Epithelial cell of esophagus (primary cell): ENCODE data around the gene HOMER3.

Experiments used
- DNase-seq: peaks from one replicate; pipeline ENCODE4 v3.0.0; 2010; ENCODE audit warnings: low read depth
- H3K4me3 ChIP-seq: 2 replicates; pipeline ENCODE4 v1.5.1; 2011; ENCODE audit warnings: mild to moderate bottlenecking, low read length, control low read depth
- CTCF ChIP-seq: IDR thresholded peaks from 2 replicates; pipeline ENCODE4 v1.5.1; 2011; ENCODE audit warnings: low read depth, mild to moderate bottlenecking, low read length, control low read depth, inconsistent platforms; ENCODE audit not compliant: insufficient read depth; ENCODE audit errors: missing control alignments

Gene HOMER3

GRCh38 chr19:18889949-18890745 lies 50.9 kb downstream of the HOMER3 start:
- TF ChIP-seq CTCF, result no peak
- no peak overlapping the region for H3K4me3 ChIP-seq
- DNase-seq, result no peak

GRCh38 chr19:18886972-18887371 lies 54.0 kb downstream of the HOMER3 start:
- no peak overlapping the region for H3K4me3 ChIP-seq
- DNase-seq, result no peak
- no peak for TF ChIP-seq CTCF

- no peak for DNase-seq
- TF ChIP-seq CTCF, result no peak
- H3K4me3 ChIP-seq, result no peak overlapping the region
Observed at GRCh38 chr19:18883526-18884304, 57.3 kb downstream of the HOMER3 start.

- no peak for DNase-seq
- TF ChIP-seq CTCF, result no peak
- H3K4me3 ChIP-seq, result no peak overlapping the region
Observed at GRCh38 chr19:18881491-18881890, 59.5 kb downstream of the HOMER3 start.

- no peak overlapping the region for H3K4me3 ChIP-seq
- peak; percentile 52 for DNase-seq
- no peak for TF ChIP-seq CTCF
Observed at GRCh38 chr19:18879579-18880373, 61.2 kb downstream of the HOMER3 start.
